GM23338 (cell line): ENCODE results near the gene YIPF4. TPM values are rescaled to one million over a fixed set of nuclear protein-coding genes. Genes with fewer than 3 reads are reported as not detected.

ENCODE experiments used
- ATAC-seq: fragments of 200-7000 bp; cut with Tn5 transposase; 3 replicates; pipeline ENCODE4 v1.9.1; 2020
- DNase-seq: peaks from one replicate; pipeline ENCODE4 v3.0.0-alpha.2; 2015; ENCODE audit warnings: low spot score
- H2AFZ ChIP-seq: fragments of 200-600 bp; sonication (generic); 2 replicates; pipeline ENCODE4 v1.8.0; 2016; ENCODE audit warnings: antibody characterized with exemption, mild to moderate bottlenecking, moderate library complexity
- H3F3A ChIP-seq: fragments of 200-600 bp; sonication (generic); replicated peaks from 2 replicates; pipeline ENCODE4 v1.8.0; 2017; ENCODE audit warnings: antibody characterized with exemption, mixed run types, low read depth
- H3K27ac ChIP-seq: fragments of 200-600 bp; sonication (generic); 2 replicates; pipeline ENCODE4 v1.6.1; 2016; ENCODE audit warnings: low read depth
- H3K27me3 ChIP-seq: fragments of 200-600 bp; sonication (generic); 2 replicates; pipeline ENCODE4 v1.8.0; 2016; ENCODE audit warnings: mild to moderate bottlenecking, mixed run types, moderate library complexity; ENCODE audit not compliant: insufficient read depth
- H3K36me3 ChIP-seq: fragments of 200-600 bp; sonication (generic); 2 replicates; pipeline ENCODE4 v1.8.0; 2016; ENCODE audit warnings: mild to moderate bottlenecking; ENCODE audit not compliant: insufficient read depth
- H3K4me1 ChIP-seq: fragments of 200-600 bp; sonication (generic); 2 replicates; pipeline ENCODE4 v1.8.0; 2016; ENCODE audit warnings: mild to moderate bottlenecking, moderate library complexity; ENCODE audit not compliant: insufficient read depth
- H3K4me2 ChIP-seq: fragments of 200-600 bp; sonication (generic); 2 replicates; pipeline ENCODE4 v1.7.1; 2017; ENCODE audit warnings: mixed run types
- H3K4me3 ChIP-seq: fragments of 200-600 bp; sonication (generic); 2 replicates; pipeline ENCODE4 v1.6.1; 2016; ENCODE audit warnings: mixed run types
- H3K79me2 ChIP-seq: fragments of 200-600 bp; sonication (generic); replicated peaks from 2 replicates; pipeline ENCODE4 v1.8.0; 2017; ENCODE audit warnings: mild to moderate bottlenecking; ENCODE audit not compliant: insufficient read depth
- H3K9me2 ChIP-seq: fragments of 200-600 bp; sonication (generic); 2 replicates; pipeline ENCODE4 v1.8.0; 2017; ENCODE audit not compliant: insufficient read depth
- H4K20me1 ChIP-seq: fragments of 200-600 bp; sonication (generic); replicated peaks from 2 replicates; pipeline ENCODE4 v1.8.0; 2017; ENCODE audit warnings: mild to moderate bottlenecking; ENCODE audit not compliant: insufficient read depth
- H3K27ac Mint-ChIP-seq: 2 replicates; pipeline ENCODE4 v1.8.0; 2020; ENCODE audit warnings: inconsistent platforms, mild to moderate bottlenecking, moderate library complexity, mixed read lengths
- H3K27me3 Mint-ChIP-seq: 3 replicates; pipeline ENCODE4 v1.8.0; 2022; ENCODE audit warnings: low read depth, mild to moderate bottlenecking, moderate library complexity, mixed read lengths, inconsistent platforms; ENCODE audit not compliant: insufficient read depth, poor library complexity
- H3K36me3 Mint-ChIP-seq: 3 replicates; pipeline ENCODE4 v1.8.0; 2021; ENCODE audit warnings: low read depth, mild to moderate bottlenecking, inconsistent platforms, moderate library complexity, mixed read lengths
- H3K4me1 Mint-ChIP-seq: 3 replicates; pipeline ENCODE4 v1.8.0; 2020; ENCODE audit warnings: mild to moderate bottlenecking, inconsistent platforms, mixed read lengths
- H3K4me3 Mint-ChIP-seq: 3 replicates; pipeline ENCODE4 v1.8.0; 2021; ENCODE audit warnings: moderate library complexity, mild to moderate bottlenecking, inconsistent platforms, mixed read lengths
- H3K9me3 Mint-ChIP-seq: 3 replicates; pipeline ENCODE4 v1.8.0; 2020; ENCODE audit warnings: moderate library complexity, mild to moderate bottlenecking, inconsistent platforms, mixed read lengths
- CREB1 ChIP-seq: fragments of 250-450 bp; sonication (Bioruptor Pico); IDR thresholded peaks from 2 replicates; pipeline ENCODE4 v1.5.0; 2020; ENCODE audit warnings: low read depth, mild to moderate bottlenecking, moderate library complexity
- CTCF ChIP-seq, 2 experiments: fragments of 200-600 bp in 1 of 2; sonication (generic) in 1 of 2; conservative IDR thresholded peaks; 2 replicates each; pipeline versions ENCODE4 v1.5.1 to v1.6.1; 2016 to 2017; ENCODE audit warnings: antibody characterized with exemption in 2 of 2, low read depth in 2 of 2, mild to moderate bottlenecking in 2 of 2, moderate library complexity in 1 of 2
- ETS1 ChIP-seq: IDR thresholded peaks from 2 replicates; pipeline ENCODE4 v1.6.1; 2016; ENCODE audit warnings: antibody characterized with exemption
- EZH2 ChIP-seq: fragments of 200-600 bp; sonication (generic); IDR thresholded peaks from one replicate; pipeline ENCODE4 v1.8.0; 2017; ENCODE audit warnings: antibody characterized with exemption, mild to moderate bottlenecking, low read depth; ENCODE audit not compliant: unreplicated experiment
- EZH2phosphoT487 ChIP-seq: fragments of 200-600 bp; sonication (generic); IDR thresholded peaks from one replicate; pipeline ENCODE4 v1.8.1; 2018; ENCODE audit warnings: antibody characterized with exemption; ENCODE audit not compliant: unreplicated experiment
- JUNB ChIP-seq: IDR thresholded peaks from one replicate; pipeline ENCODE4 v1.6.1; 2016; ENCODE audit warnings: antibody characterized with exemption; ENCODE audit not compliant: unreplicated experiment
- NANOG ChIP-seq: IDR thresholded peaks from 2 replicates; pipeline ENCODE4 v1.6.1; 2016; ENCODE audit warnings: antibody characterized with exemption, borderline replicate concordance
- POLR2AphosphoS5 ChIP-seq: IDR thresholded peaks from 2 replicates; pipeline ENCODE4 v1.6.1; 2016; ENCODE audit warnings: antibody characterized with exemption, low read depth
- STAT1 ChIP-seq: IDR thresholded peaks from one replicate; pipeline ENCODE4 v1.6.1; 2016; ENCODE audit warnings: antibody characterized with exemption; ENCODE audit not compliant: unreplicated experiment
- ZNF114 ChIP-seq: fragments of 250-450 bp; sonication (Bioruptor Pico); IDR thresholded peaks from 2 replicates; pipeline ENCODE4 v1.5.0; 2020; ENCODE audit warnings: mild to moderate bottlenecking, moderate library complexity
- ZNF331 ChIP-seq: fragments of 250-450 bp; sonication (Bioruptor Pico); IDR thresholded peaks from 2 replicates; pipeline ENCODE4 v1.5.0; 2020; ENCODE audit warnings: low read depth, mild to moderate bottlenecking, moderate library complexity
- ZNF462 ChIP-seq: fragments of 250-450 bp; sonication (Bioruptor Pico); IDR thresholded peaks from 2 replicates; pipeline ENCODE4 v1.5.0; 2020; ENCODE audit warnings: mild to moderate bottlenecking, moderate library complexity
- polyA plus RNA-seq: library from polyadenylated mRNA; unstranded; fragments of >200 nt; fragmentation: Nextera tagmentation; extraction: Ambion mirVana; gene quantifications from 2 replicates; pipeline ENCODE4 v1.2.1, GENCODE V29; 2016
- total RNA-seq: library from RNA; depleted of rRNA; stranded (reverse); fragments of >200 nt; shearing (Covaris generic); gene quantifications from 2 replicates; pipeline ENCODE4 v1.2.3, GENCODE V29; 2014
- TF ChIP-seq, protein P1 (sequence below): IDR thresholded peaks from one replicate; pipeline ENCODE4 v1.6.1; 2018; ENCODE audit warnings: antibody characterized with exemption; ENCODE audit not compliant: unreplicated experiment

Gene YIPF4
- total and polyA plus RNA-seq, 2 experiments from 2014 or later, result 14.2 to 24.9 TPM

DNA sequence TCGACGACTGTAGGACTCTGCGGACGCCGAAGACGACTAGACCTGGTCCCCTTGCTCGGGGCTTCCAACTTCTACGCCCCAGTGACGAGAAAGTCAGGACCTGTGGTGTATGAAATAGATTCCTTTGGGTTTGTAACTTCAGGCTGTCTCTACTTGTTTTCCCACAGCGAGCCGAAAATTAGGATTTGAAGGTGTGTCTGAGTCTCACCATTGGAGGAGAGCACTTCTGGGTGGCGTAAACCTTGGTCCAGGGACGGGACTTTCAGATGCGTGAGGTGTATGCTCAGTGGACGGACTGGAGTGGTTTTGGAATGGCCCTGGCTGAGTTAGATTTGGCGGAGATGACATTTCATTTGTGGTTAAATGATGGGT is 80.4 kb downstream of the YIPF4 start:
- no peak for TF ChIP-seq POLR2AphosphoS5
- no peak for TF ChIP-seq ZNF331
- no peak for TF ChIP-seq CREB1 (CRISPR knock-in tag)
- no peak for TF ChIP-seq CTCF (conservative IDR thresholded peaks at IDR 0.05; ENCODE audit: low read depth in 2 of 2)
- TF ChIP-seq NANOG, result no peak
- TF ChIP-seq, protein P1, sequence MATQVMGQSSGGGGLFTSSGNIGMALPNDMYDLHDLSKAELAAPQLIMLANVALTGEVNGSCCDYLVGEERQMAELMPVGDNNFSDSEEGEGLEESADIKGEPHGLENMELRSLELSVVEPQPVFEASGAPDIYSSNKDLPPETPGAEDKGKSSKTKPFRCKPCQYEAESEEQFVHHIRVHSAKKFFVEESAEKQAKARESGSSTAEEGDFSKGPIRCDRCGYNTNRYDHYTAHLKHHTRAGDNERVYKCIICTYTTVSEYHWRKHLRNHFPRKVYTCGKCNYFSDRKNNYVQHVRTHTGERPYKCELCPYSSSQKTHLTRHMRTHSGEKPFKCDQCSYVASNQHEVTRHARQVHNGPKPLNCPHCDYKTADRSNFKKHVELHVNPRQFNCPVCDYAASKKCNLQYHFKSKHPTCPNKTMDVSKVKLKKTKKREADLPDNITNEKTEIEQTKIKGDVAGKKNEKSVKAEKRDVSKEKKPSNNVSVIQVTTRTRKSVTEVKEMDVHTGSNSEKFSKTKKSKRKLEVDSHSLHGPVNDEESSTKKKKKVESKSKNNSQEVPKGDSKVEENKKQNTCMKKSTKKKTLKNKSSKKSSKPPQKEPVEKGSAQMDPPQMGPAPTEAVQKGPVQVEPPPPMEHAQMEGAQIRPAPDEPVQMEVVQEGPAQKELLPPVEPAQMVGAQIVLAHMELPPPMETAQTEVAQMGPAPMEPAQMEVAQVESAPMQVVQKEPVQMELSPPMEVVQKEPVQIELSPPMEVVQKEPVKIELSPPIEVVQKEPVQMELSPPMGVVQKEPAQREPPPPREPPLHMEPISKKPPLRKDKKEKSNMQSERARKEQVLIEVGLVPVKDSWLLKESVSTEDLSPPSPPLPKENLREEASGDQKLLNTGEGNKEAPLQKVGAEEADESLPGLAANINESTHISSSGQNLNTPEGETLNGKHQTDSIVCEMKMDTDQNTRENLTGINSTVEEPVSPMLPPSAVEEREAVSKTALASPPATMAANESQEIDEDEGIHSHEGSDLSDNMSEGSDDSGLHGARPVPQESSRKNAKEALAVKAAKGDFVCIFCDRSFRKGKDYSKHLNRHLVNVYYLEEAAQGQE, result no peak
- no peak for TF ChIP-seq JUNB
- TF ChIP-seq STAT1, result no peak
- no peak for TF ChIP-seq EZH2phosphoT487
- TF ChIP-seq ZNF462 (CRISPR knock-in tag), result no peak
- TF ChIP-seq ETS1, result no peak
- TF ChIP-seq EZH2, result no peak
- no peak for TF ChIP-seq ZNF114
- Histone ChIP-seq H3F3A (peaks cover 6% of the 10 kb centered on the region), H4K20me1 (peaks cover 5% of the 10 kb centered on the region), H3K4me3 (peak overlapping the region; percentile 96), H3K9me2 (no peaks in the 10 kb centered on the region), H3K4me1 (peaks cover 19% of the 10 kb centered on the region), H3K27me3 (no peaks in the 10 kb centered on the region), H3K79me2 (peaks cover 56% of the 10 kb centered on the region), H3K4me2 (peak overlapping the region; percentile 98), H3K27ac (peak overlapping the region; percentile 90), H2AFZ (no peak overlapping the region), H3K36me3 (0 out of 2 replicates have a peak, but pooled peaks cover 4% of the 10 kb centered on the region)
- H3K27me3 Mint-ChIP-seq, result peaks cover 11% of the 10 kb centered on the region
- peaks cover 25% of the 10 kb centered on the region for H3K4me1 Mint-ChIP-seq
- no peak for ATAC-seq
- peak overlapping the region; percentile 88 for H3K4me3 Mint-ChIP-seq
- peak overlapping the region; percentile 53 for H3K27ac Mint-ChIP-seq
- peaks cover 32% of the 10 kb centered on the region for H3K36me3 Mint-ChIP-seq
- peak; percentile 41 for DNase-seq
- peaks cover 4% of the 10 kb centered on the region; the same call in 2 of the 3 replicates for H3K9me3 Mint-ChIP-seq
